Type B pancreatic cell (in vitro differentiated cells): ENCODE measurements around the gene NAV3. TPM values are rescaled to one million over a fixed set of nuclear protein-coding genes. Genes with fewer than 3 reads are reported as not detected.

Experiments used
- DNase-seq: peaks from one replicate; pipeline ENCODE4 v3.0.0; 2021; ENCODE audit warnings: mixed read lengths; ENCODE audit not compliant: unreplicated experiment; ENCODE audit errors: extremely low spot score
- H3K27ac Mint-ChIP-seq: 2 replicates; pipeline ENCODE4 v1.8.0; 2021; ENCODE audit warnings: mild to moderate bottlenecking, mixed read lengths
- H3K27me3 Mint-ChIP-seq: 2 replicates; pipeline ENCODE4 v1.8.0; 2021; ENCODE audit warnings: mixed read lengths
- H3K36me3 Mint-ChIP-seq: 2 replicates; pipeline ENCODE4 v1.8.0; 2021; ENCODE audit warnings: mixed read lengths
- H3K4me1 Mint-ChIP-seq: one replicate; pipeline ENCODE4 v1.8.0; 2021; ENCODE audit warnings: mixed read lengths; ENCODE audit not compliant: unreplicated experiment
- H3K4me3 Mint-ChIP-seq: 2 replicates; pipeline ENCODE4 v1.8.0; 2021; ENCODE audit warnings: mild to moderate bottlenecking, mixed read lengths
- H3K9me3 Mint-ChIP-seq: 2 replicates; pipeline ENCODE4 v1.8.0; 2021; ENCODE audit warnings: mixed read lengths
- CTCF ChIP-seq: fragments of 200-600 bp; sonication (generic); conservative IDR thresholded peaks from 2 replicates; pipeline ENCODE4 v1.5.0; 2021; ENCODE audit warnings: antibody characterized with exemption, mild to moderate bottlenecking
- total RNA-seq: library from RNA; stranded (reverse); gene quantifications from 2 replicates; pipeline ENCODE4 v1.2.1, GENCODE V29; 2021; ENCODE audit warnings: low replicate concordance

NAV3 gene
- total RNA-seq, 1 donor from 2014 or later = 24.9 TPM

GRCh38 chr12:77833329-77833728 is 2.6 kb downstream of the NAV3 start:
- Mint-ChIP-seq H3K4me3 (peak overlapping the region; percentile 69), H3K36me3 (no peaks in the 10 kb centered on the region), H3K9me3 (no peaks in the 10 kb centered on the region), H3K27ac (no peak overlapping the region), H3K4me1 (peaks cover 7% of the 10 kb centered on the region), H3K27me3 (no peaks in the 10 kb centered on the region)
- no peak for DNase-seq
- no peak for TF ChIP-seq CTCF

- no peak overlapping the region for H3K4me3 Mint-ChIP-seq
- peaks cover 7% of the 10 kb centered on the region for H3K4me1 Mint-ChIP-seq
- no peak overlapping the region for H3K27ac Mint-ChIP-seq
- H3K9me3 Mint-ChIP-seq = no peaks in the 10 kb centered on the region
- DNase-seq = no peak
- no peak for TF ChIP-seq CTCF
- H3K36me3 Mint-ChIP-seq = no peaks in the 10 kb centered on the region
- H3K27me3 Mint-ChIP-seq = no peaks in the 10 kb centered on the region
Observed at GRCh38 chr12:77834618-77835017, 3.9 kb downstream of the NAV3 start.

DNA sequence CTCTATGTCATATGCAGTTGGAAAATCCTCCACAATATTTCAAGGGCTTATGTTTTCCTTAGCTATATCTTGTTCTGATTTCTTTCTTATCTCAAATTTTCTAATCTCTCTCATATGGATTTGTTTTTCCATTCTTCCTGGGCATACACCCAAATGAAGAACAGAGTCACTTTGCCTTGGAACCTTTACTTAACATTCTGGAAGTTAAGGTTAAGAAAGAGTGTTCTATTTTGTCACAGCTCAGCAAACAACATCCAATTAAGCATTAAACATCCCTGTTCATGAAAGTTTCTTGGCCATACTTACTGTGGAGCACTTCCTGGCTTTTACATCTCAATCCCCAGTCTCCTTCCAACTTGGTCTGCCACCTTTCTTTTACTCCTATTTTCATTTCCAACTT is 5.3 kb downstream of the NAV3 start:
- DNase-seq = no peak
- Mint-ChIP-seq H3K36me3 (no peaks in the 10 kb centered on the region), H3K27me3 (no peaks in the 10 kb centered on the region), H3K4me3 (no peak overlapping the region), H3K27ac (no peak overlapping the region), H3K9me3 (no peaks in the 10 kb centered on the region), H3K4me1 (no peaks in the 10 kb centered on the region)
- TF ChIP-seq CTCF = no peak

- Mint-ChIP-seq H3K36me3 (no peaks in the 10 kb centered on the region), H3K4me1 (peaks cover 7% of the 10 kb centered on the region), H3K9me3 (no peaks in the 10 kb centered on the region), H3K27ac (no peak overlapping the region), H3K4me3 (no peak overlapping the region), H3K27me3 (no peaks in the 10 kb centered on the region)
- no peak for TF ChIP-seq CTCF
- no peak for DNase-seq
Observed at GRCh38 chr12:77837876-77838291, 7.2 kb downstream of the NAV3 start.

GRCh38 chr12:77841521-77841920 is 10.8 kb downstream of the NAV3 start:
- Mint-ChIP-seq H3K4me1 (peaks cover 7% of the 10 kb centered on the region), H3K27ac (no peak overlapping the region), H3K27me3 (no peaks in the 10 kb centered on the region), H3K36me3 (no peaks in the 10 kb centered on the region), H3K9me3 (no peaks in the 10 kb centered on the region), H3K4me3 (no peak overlapping the region)
- DNase-seq = no peak
- no peak for TF ChIP-seq CTCF

GRCh38 chr12:77842430-77842829 is 11.7 kb downstream of the NAV3 start:
- H3K27me3 Mint-ChIP-seq = no peaks in the 10 kb centered on the region
- no peak overlapping the region for H3K4me3 Mint-ChIP-seq
- H3K9me3 Mint-ChIP-seq = no peaks in the 10 kb centered on the region
- H3K4me1 Mint-ChIP-seq = peaks cover 15% of the 10 kb centered on the region
- H3K36me3 Mint-ChIP-seq = no peaks in the 10 kb centered on the region
- TF ChIP-seq CTCF = no peak
- no peak overlapping the region for H3K27ac Mint-ChIP-seq
- DNase-seq = no peak
